GM23338 (cell line): Measurements from ENCODE around the gene CHPF. TPM values are rescaled to one million over a fixed set of nuclear protein-coding genes. Genes with fewer than 3 reads are reported as not detected.

Experiments
- ATAC-seq: fragments of 200-7000 bp; cut with Tn5 transposase; 3 replicates; pipeline ENCODE4 v1.9.1; 2020
- DNase-seq: peaks from one replicate; pipeline ENCODE4 v3.0.0-alpha.2; 2015; ENCODE audit warnings: low spot score
- H2AFZ ChIP-seq: fragments of 200-600 bp; sonication (generic); 2 replicates; pipeline ENCODE4 v1.8.0; 2016; ENCODE audit warnings: antibody characterized with exemption, mild to moderate bottlenecking, moderate library complexity
- H3F3A ChIP-seq: fragments of 200-600 bp; sonication (generic); replicated peaks from 2 replicates; pipeline ENCODE4 v1.8.0; 2017; ENCODE audit warnings: antibody characterized with exemption, mixed run types, low read depth
- H3K27ac ChIP-seq: fragments of 200-600 bp; sonication (generic); 2 replicates; pipeline ENCODE4 v1.6.1; 2016; ENCODE audit warnings: low read depth
- H3K27me3 ChIP-seq: fragments of 200-600 bp; sonication (generic); 2 replicates; pipeline ENCODE4 v1.8.0; 2016; ENCODE audit warnings: mild to moderate bottlenecking, mixed run types, moderate library complexity; ENCODE audit not compliant: insufficient read depth
- H3K36me3 ChIP-seq: fragments of 200-600 bp; sonication (generic); 2 replicates; pipeline ENCODE4 v1.8.0; 2016; ENCODE audit warnings: mild to moderate bottlenecking; ENCODE audit not compliant: insufficient read depth
- H3K4me1 ChIP-seq: fragments of 200-600 bp; sonication (generic); 2 replicates; pipeline ENCODE4 v1.8.0; 2016; ENCODE audit warnings: mild to moderate bottlenecking, moderate library complexity; ENCODE audit not compliant: insufficient read depth
- H3K4me2 ChIP-seq: fragments of 200-600 bp; sonication (generic); 2 replicates; pipeline ENCODE4 v1.7.1; 2017; ENCODE audit warnings: mixed run types
- H3K4me3 ChIP-seq: fragments of 200-600 bp; sonication (generic); 2 replicates; pipeline ENCODE4 v1.6.1; 2016; ENCODE audit warnings: mixed run types
- H3K79me2 ChIP-seq: fragments of 200-600 bp; sonication (generic); replicated peaks from 2 replicates; pipeline ENCODE4 v1.8.0; 2017; ENCODE audit warnings: mild to moderate bottlenecking; ENCODE audit not compliant: insufficient read depth
- H3K9me2 ChIP-seq: fragments of 200-600 bp; sonication (generic); 2 replicates; pipeline ENCODE4 v1.8.0; 2017; ENCODE audit not compliant: insufficient read depth
- H4K20me1 ChIP-seq: fragments of 200-600 bp; sonication (generic); replicated peaks from 2 replicates; pipeline ENCODE4 v1.8.0; 2017; ENCODE audit warnings: mild to moderate bottlenecking; ENCODE audit not compliant: insufficient read depth
- H3K27ac Mint-ChIP-seq: 2 replicates; pipeline ENCODE4 v1.8.0; 2020; ENCODE audit warnings: inconsistent platforms, mild to moderate bottlenecking, moderate library complexity, mixed read lengths
- H3K27me3 Mint-ChIP-seq: 3 replicates; pipeline ENCODE4 v1.8.0; 2022; ENCODE audit warnings: low read depth, mild to moderate bottlenecking, moderate library complexity, mixed read lengths, inconsistent platforms; ENCODE audit not compliant: insufficient read depth, poor library complexity
- H3K36me3 Mint-ChIP-seq: 3 replicates; pipeline ENCODE4 v1.8.0; 2021; ENCODE audit warnings: low read depth, mild to moderate bottlenecking, inconsistent platforms, moderate library complexity, mixed read lengths
- H3K4me1 Mint-ChIP-seq: 3 replicates; pipeline ENCODE4 v1.8.0; 2020; ENCODE audit warnings: mild to moderate bottlenecking, inconsistent platforms, mixed read lengths
- H3K4me3 Mint-ChIP-seq: 3 replicates; pipeline ENCODE4 v1.8.0; 2021; ENCODE audit warnings: moderate library complexity, mild to moderate bottlenecking, inconsistent platforms, mixed read lengths
- H3K9me3 Mint-ChIP-seq: 3 replicates; pipeline ENCODE4 v1.8.0; 2020; ENCODE audit warnings: moderate library complexity, mild to moderate bottlenecking, inconsistent platforms, mixed read lengths
- CREB1 ChIP-seq: fragments of 250-450 bp; sonication (Bioruptor Pico); IDR thresholded peaks from 2 replicates; pipeline ENCODE4 v1.5.0; 2020; ENCODE audit warnings: low read depth, mild to moderate bottlenecking, moderate library complexity
- ETS1 ChIP-seq: IDR thresholded peaks from 2 replicates; pipeline ENCODE4 v1.6.1; 2016; ENCODE audit warnings: antibody characterized with exemption
- EZH2 ChIP-seq: fragments of 200-600 bp; sonication (generic); IDR thresholded peaks from one replicate; pipeline ENCODE4 v1.8.0; 2017; ENCODE audit warnings: antibody characterized with exemption, mild to moderate bottlenecking, low read depth; ENCODE audit not compliant: unreplicated experiment
- EZH2phosphoT487 ChIP-seq: fragments of 200-600 bp; sonication (generic); IDR thresholded peaks from one replicate; pipeline ENCODE4 v1.8.1; 2018; ENCODE audit warnings: antibody characterized with exemption; ENCODE audit not compliant: unreplicated experiment
- JUNB ChIP-seq: IDR thresholded peaks from one replicate; pipeline ENCODE4 v1.6.1; 2016; ENCODE audit warnings: antibody characterized with exemption; ENCODE audit not compliant: unreplicated experiment
- NANOG ChIP-seq: IDR thresholded peaks from 2 replicates; pipeline ENCODE4 v1.6.1; 2016; ENCODE audit warnings: antibody characterized with exemption, borderline replicate concordance
- POLR2AphosphoS5 ChIP-seq: IDR thresholded peaks from 2 replicates; pipeline ENCODE4 v1.6.1; 2016; ENCODE audit warnings: antibody characterized with exemption, low read depth
- STAT1 ChIP-seq: IDR thresholded peaks from one replicate; pipeline ENCODE4 v1.6.1; 2016; ENCODE audit warnings: antibody characterized with exemption; ENCODE audit not compliant: unreplicated experiment
- ZNF114 ChIP-seq: fragments of 250-450 bp; sonication (Bioruptor Pico); IDR thresholded peaks from 2 replicates; pipeline ENCODE4 v1.5.0; 2020; ENCODE audit warnings: mild to moderate bottlenecking, moderate library complexity
- ZNF331 ChIP-seq: fragments of 250-450 bp; sonication (Bioruptor Pico); IDR thresholded peaks from 2 replicates; pipeline ENCODE4 v1.5.0; 2020; ENCODE audit warnings: low read depth, mild to moderate bottlenecking, moderate library complexity
- ZNF462 ChIP-seq: fragments of 250-450 bp; sonication (Bioruptor Pico); IDR thresholded peaks from 2 replicates; pipeline ENCODE4 v1.5.0; 2020; ENCODE audit warnings: mild to moderate bottlenecking, moderate library complexity
- polyA plus RNA-seq: library from polyadenylated mRNA; unstranded; fragments of >200 nt; fragmentation: Nextera tagmentation; extraction: Ambion mirVana; gene quantifications from 2 replicates; pipeline ENCODE4 v1.2.1, GENCODE V29; 2016
- total RNA-seq: library from RNA; depleted of rRNA; stranded (reverse); fragments of >200 nt; shearing (Covaris generic); gene quantifications from 2 replicates; pipeline ENCODE4 v1.2.3, GENCODE V29; 2014

CHPF gene
- total and polyA plus RNA-seq, 2 experiments from 2014 or later = 36.5 to 252 TPM

GRCh38 chr2:219570194-219570923 is 26.8 kb upstream of the CHPF start (continued):
- TF ChIP-seq POLR2AphosphoS5 (no peak), CREB1 (CRISPR knock-in tag) (no peak), JUNB (no peak), ETS1 (no peak), EZH2 (no peak), NANOG (no peak)

GRCh38 chr2:219569635-219570034 is 26.0 kb upstream of the CHPF start:
- H3K36me3 ChIP-seq = peaks cover 2% of the 10 kb centered on the region; the same call in 1 of the 2 replicates
- Mint-ChIP-seq H3K27ac (no peak overlapping the region), H3K4me3 (peak overlapping the region; percentile 79), H3K27me3 (peaks cover 30% of the 10 kb centered on the region), H3K4me1 (peaks cover 50% of the 10 kb centered on the region), H3K9me3 (peaks cover 2% of the 10 kb centered on the region; the same call in 2 of the 3 replicates), H3K36me3 (peaks cover 52% of the 10 kb centered on the region)
- H3K27me3 ChIP-seq = peaks cover 13% of the 10 kb centered on the region
- no peaks in the 10 kb centered on the region for H3K9me2 ChIP-seq
- H3K4me1 ChIP-seq = peaks cover 48% of the 10 kb centered on the region
- peaks cover 10% of the 10 kb centered on the region; the same call in 1 of the 2 replicates for H3K79me2 ChIP-seq
- DNase-seq (no peak), ATAC-seq (no peak)
- H3K4me3 ChIP-seq = peak overlapping the region; percentile 71
- TF ChIP-seq EZH2 (peak; percentile 32), EZH2phosphoT487 (no peak)
- H2AFZ ChIP-seq = no peak overlapping the region
- peaks cover 29% of the 10 kb centered on the region for H3F3A ChIP-seq
- no peaks in the 10 kb centered on the region for H4K20me1 ChIP-seq
- no peak overlapping the region for H3K27ac ChIP-seq
- peak overlapping the region; percentile 89 for H3K4me2 ChIP-seq

GRCh38 chr2:219569041-219569440 is 25.4 kb upstream of the CHPF start:
- Histone ChIP-seq H3K4me1 (peaks cover 52% of the 10 kb centered on the region), H3K4me2 (peak overlapping the region; percentile 89), H3K27ac (no peak overlapping the region), H4K20me1 (no peaks in the 10 kb centered on the region), H2AFZ (no peak overlapping the region), H3K4me3 (no peak overlapping the region; the same call in 1 of the 2 replicates), H3K9me2 (no peaks in the 10 kb centered on the region), H3F3A (peaks cover 35% of the 10 kb centered on the region), H3K36me3 (peaks cover 4% of the 10 kb centered on the region; the same call in 1 of the 2 replicates), H3K27me3 (peaks cover 13% of the 10 kb centered on the region), H3K79me2 (peaks cover 16% of the 10 kb centered on the region; the same call in 1 of the 2 replicates)
- H3K4me1 Mint-ChIP-seq = peaks cover 55% of the 10 kb centered on the region
- peak overlapping the region; percentile 79; the same call in 1 of the 3 replicates for H3K4me3 Mint-ChIP-seq
- DNase-seq (no peak), ATAC-seq (no peak)
- H3K27ac Mint-ChIP-seq = no peak overlapping the region
- peaks cover 58% of the 10 kb centered on the region for H3K36me3 Mint-ChIP-seq
- peaks cover 32% of the 10 kb centered on the region for H3K27me3 Mint-ChIP-seq
- H3K9me3 Mint-ChIP-seq = peaks cover 2% of the 10 kb centered on the region; the same call in 2 of the 3 replicates
- no peak for TF ChIP-seq STAT1
- TF ChIP-seq ZNF331 (CRISPR knock-in tag) = no peak
- TF ChIP-seq ZNF462 (CRISPR knock-in tag) = no peak
- TF ChIP-seq ZNF114 (CRISPR knock-in tag) = no peak
- TF ChIP-seq NANOG = no peak
- TF ChIP-seq POLR2AphosphoS5 = no peak
- TF ChIP-seq JUNB = no peak
